GM19395 (cell line): ENCODE measurements around the gene TBC1D16.

Source experiments
- ATAC-seq: cut with Tn5 transposase; IDR thresholded peaks from one replicate; pipeline ENCODE4 v1.9.1; 2021; ENCODE audit warnings: mild to moderate bottlenecking, moderate library complexity; ENCODE audit not compliant: unreplicated experiment

TBC1D16 gene

GRCh38 chr17:79930877-79931816 is 104.5 kb downstream of the TBC1D16 start:
- no peak for ATAC-seq

- ATAC-seq = no peak
Observed at GRCh38 chr17:79930062-79930876, 105.4 kb downstream of the TBC1D16 start.

GRCh38 chr17:79929257-79930061 is 106.2 kb downstream of the TBC1D16 start:
- no peak for ATAC-seq

GRCh38 chr17:79928502-79929256 is 107.0 kb downstream of the TBC1D16 start:
- no peak for ATAC-seq

- ATAC-seq = no peak
Observed at GRCh38 chr17:79927688-79928501, 107.8 kb downstream of the TBC1D16 start.

GRCh38 chr17:79927136-79927661 is 108.5 kb downstream of the TBC1D16 start:
- ATAC-seq = no peak

GRCh38 chr17:79926605-79927135 is 109.0 kb downstream of the TBC1D16 start:
- ATAC-seq = no peak

- no peak for ATAC-seq
Observed at GRCh38 chr17:79926142-79926604, 109.5 kb downstream of the TBC1D16 start.

GRCh38 chr17:79925242-79925957 is 110.3 kb downstream of the TBC1D16 start:
- no peak for ATAC-seq

GRCh38 chr17:79924639-79924976 is 111.1 kb downstream of the TBC1D16 start:
- no peak for ATAC-seq

GRCh38 chr17:79923974-79924638 is 111.6 kb downstream of the TBC1D16 start:
- ATAC-seq = no peak

GRCh38 chr17:79922798-79923197 is 112.9 kb downstream of the TBC1D16 start:
- no peak for ATAC-seq

- ATAC-seq = no peak
Observed at GRCh38 chr17:79922116-79922601, 113.5 kb downstream of the TBC1D16 start.

GRCh38 chr17:79921411-79922115 is 114.1 kb downstream of the TBC1D16 start:
- ATAC-seq = no peak

GRCh38 chr17:79920751-79921410 is 114.8 kb downstream of the TBC1D16 start:
- no peak for ATAC-seq
